Measurements from ENCODE around the gene MED31.
"Not testable (repeated sequence)": the region's sequence is repeated elsewhere in the genome, so short reads cannot be mapped to it uniquely, and the experiment has no call there.

MED31 gene

GRCh38 chr17:6651354-6651918 lies at the start of gene MED31, which contains the start of gene C17orf100:
Gene MED31, minus strand, starts transcription at chr17:6651605. Its CDS starts 77 bp downstream, at chr17:6651528.
Gene C17orf100, plus strand, starts transcription at chr17:6651762. Its CDS starts 152 bp downstream, at chr17:6651914.
- FAIRE-seq = peak; percentile 43

DNA sequence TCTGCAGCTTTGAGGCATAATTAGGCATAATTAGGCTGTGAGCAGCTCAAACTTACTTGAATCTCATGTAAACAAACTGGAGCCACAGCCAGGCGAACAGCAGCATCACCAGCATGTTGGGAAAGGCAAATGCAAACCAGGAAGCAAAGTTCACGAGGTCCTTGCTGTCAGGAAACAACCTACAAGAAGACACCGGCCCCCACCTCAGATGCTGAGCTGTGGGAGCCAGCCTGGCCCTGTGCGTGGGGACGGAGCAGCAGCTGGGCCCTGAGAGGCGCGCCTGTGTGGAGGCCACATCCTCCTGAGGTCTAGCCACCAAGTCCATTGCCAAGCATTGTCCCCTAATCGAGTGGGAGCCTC lies 49.5 kb upstream of the MED31 start:
- FAIRE-seq = no peak

GRCh38 chr17:6699997-6700947 lies 48.9 kb upstream of the MED31 start:
- FAIRE-seq = no peak

DNA sequence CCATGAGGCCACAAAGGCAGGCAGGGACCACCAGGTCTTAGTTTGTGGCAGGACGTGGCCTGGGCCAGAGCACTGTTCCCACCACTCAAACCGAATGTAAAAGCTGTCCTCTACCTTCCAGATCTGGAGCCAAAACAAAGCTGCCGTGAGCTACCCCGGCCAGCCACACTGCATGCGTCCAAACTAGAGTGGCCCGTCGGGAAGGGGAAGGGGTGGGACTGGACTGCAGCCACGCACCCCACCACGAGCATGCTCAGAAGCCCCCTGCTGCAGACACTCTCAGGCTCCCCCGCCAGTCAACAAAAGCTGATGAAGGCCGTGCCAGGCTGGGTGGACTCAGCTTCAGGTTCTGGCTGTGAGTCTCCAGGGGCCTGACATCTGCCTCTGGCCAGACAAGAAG lies 46.6 kb upstream of the MED31 start:
- FAIRE-seq = no peak

- no peak for FAIRE-seq
Observed at GRCh38 chr17:6696906-6697305, 45.5 kb upstream of the MED31 start.

- no peak for FAIRE-seq
Observed at GRCh38 chr17:6695565-6695964, 44.2 kb upstream of the MED31 start.

DNA sequence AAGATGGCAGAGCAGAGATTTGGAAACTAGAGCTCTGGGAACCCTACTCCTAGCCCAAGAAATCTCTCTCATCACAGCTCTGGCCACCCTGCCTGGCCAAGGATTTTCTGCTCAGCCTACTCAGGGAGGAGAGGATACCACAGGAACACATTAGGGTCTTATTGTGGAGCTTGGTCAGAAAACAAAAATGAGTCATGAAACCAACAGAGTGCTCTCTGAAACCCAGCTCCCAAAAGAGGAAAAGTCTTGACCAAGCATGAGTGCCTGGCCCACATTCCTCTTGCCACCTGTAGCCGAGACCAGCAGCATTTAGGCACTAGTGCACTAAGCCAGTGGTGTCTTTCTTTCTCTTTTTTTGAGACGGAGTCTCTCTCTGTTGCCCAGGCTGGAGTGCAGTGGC lies 43.6 kb upstream of the MED31 start:
- no peak for FAIRE-seq

DNA sequence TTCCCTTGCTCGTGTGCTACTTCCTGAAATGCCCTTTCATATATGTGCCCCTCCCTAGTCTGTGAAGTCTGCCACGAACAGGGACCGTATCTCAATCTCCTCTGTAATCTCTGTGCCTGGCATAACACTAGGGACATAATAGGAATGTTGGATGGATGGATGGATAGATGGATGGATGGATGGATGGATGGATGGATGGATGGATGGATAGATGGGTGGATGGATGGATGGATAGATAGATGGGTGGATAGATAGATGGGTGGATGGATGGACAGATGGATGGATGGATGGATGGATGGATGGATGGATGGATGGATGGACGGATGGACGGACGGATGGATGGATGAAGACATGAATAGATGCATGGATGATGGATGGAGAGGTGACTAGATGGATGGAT lies 40.6 kb upstream of the MED31 start:
- not testable (repeated sequence) for FAIRE-seq

- FAIRE-seq = no peak
Observed at GRCh38 chr17:6691546-6691945, 40.1 kb upstream of the MED31 start.

DNA sequence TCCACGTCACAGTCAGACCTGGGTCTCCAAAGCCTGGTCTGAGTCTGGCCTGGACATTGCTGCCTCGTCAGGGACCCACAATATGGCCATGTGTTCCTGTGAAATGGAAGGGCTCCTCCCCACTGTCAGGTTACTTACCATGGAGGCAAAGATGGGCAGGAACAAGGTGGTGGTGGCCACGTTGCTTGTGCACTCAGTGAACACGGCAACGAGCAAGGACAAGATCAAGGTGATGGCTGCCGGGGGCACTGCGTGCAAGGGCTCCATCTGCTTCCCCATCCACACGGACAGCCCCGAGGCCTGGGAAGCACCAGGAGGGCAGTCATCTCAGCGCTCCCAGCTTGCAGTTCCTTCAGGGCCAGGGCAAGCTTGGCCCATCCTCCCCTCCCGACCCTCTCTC lies 39.2 kb upstream of the MED31 start:
- no peak for FAIRE-seq

DNA sequence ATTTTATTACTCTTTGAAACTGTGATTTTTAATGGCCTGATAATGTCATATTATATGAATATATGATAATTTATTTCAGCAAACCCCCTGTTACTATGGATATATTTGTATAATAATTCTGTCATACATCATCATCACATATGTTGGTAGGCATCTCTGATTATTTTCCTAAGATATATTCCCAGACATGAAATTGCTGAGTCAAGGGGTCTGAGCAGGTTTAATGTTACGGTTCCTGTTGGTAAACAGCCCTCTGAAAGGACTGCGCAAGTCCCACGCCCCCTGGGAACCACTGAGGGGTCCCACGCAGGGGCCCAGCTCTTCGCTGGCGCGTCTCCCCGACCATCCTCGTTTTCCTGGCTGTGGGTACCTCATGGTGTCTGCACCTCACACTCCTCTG lies 37.5 kb upstream of the MED31 start:
- no peak for FAIRE-seq

DNA sequence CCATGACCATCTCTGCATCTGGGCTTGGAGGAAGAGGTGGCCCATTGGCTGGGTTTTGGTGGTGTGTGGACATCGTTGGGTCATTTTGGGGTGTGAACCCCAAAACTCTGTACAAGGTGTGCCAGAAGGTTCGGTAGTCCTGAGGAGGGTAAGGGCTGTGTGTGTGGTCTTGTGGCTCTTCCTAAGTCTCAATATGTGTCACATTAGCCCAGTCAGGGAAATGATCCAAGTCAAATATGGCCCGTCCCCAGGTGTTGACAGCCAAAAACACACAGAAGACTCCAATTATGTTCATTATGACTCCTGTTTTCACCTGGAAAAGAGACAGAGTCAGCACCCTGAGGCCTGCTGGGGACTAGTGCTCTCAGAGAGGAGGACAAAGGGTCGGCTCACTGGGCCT lies 34.6 kb upstream of the MED31 start:
- FAIRE-seq = no peak

DNA sequence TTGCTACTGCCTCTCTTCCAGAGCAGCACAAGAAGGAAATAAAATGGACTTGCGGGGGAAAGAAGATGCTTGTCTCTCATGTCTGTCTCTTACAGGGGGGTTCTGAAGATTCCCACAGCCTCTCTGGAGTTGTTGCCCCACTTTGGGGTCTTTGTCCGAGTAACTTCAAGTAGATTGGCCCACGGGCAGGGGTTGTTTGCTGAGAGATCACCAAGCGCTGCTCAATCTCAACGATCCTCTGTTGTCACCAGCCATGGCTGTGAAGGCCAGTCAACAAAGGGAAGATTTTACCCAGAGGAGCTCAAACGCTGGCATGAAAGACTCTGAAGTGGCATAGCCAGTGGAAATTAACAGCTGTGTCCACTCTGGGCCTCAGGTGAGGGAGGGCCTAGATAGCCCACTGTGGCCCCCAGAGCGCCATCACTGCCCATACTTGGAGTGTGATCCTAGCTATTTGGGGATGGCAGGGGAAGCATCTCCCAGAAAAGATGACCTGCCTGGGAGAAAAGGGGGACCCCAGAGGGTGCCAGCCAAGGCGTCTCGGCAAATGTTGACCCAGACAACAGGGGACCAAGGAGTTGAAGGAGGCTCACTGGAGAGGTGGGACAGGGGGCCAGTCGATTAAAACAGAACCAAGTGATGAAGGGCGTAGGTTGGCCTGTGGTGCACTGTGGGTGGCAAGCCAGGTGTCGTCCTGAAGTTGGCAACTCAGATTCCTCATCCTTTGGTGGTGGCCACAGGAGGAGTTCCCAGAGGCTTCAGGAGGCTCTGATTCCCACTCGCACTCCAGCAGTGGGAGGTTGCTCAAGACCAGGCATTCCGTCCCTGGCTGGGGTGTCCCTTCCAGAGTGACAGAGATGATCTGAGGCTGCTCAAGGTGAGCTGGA lies 33.7 kb upstream of the MED31 start:
- no peak for FAIRE-seq

GRCh38 chr17:6684460-6684783 lies 33.0 kb upstream of the MED31 start:
- no peak for FAIRE-seq

DNA sequence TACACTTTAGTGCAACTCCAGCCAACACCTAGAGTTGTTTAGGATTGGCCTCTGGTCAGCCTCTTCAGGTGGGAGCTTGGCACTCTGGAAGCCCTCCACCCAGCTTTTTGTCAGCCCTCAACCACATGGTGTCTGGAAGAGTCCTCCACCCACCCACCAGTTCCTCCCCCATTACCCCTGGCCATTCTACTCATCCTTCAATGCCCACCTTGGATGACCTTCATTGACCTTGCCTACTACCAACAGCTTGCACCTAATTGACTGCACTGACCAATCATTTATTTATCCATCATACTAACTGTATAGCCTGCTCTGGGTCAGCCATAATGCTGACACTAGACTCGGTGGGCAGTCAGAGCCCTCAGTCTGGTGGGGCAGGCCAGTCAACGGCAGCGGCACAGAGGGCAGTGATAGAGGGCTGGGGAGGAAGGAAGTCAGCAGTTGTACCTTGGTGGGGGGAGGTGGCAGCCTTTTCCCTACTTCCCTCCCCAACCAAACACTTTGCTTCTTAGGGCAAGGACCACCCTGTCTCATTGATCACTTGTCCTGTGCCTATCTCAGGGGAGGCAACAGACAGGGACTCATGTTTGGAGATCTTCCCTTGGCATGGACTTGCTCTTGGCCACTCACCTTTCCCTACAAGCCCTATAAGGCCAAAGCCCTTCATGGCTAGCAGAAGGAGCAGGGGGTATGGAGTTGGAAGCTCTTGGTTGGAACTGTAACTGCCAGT lies 32.5 kb upstream of the MED31 start:
- no peak for FAIRE-seq

DNA sequence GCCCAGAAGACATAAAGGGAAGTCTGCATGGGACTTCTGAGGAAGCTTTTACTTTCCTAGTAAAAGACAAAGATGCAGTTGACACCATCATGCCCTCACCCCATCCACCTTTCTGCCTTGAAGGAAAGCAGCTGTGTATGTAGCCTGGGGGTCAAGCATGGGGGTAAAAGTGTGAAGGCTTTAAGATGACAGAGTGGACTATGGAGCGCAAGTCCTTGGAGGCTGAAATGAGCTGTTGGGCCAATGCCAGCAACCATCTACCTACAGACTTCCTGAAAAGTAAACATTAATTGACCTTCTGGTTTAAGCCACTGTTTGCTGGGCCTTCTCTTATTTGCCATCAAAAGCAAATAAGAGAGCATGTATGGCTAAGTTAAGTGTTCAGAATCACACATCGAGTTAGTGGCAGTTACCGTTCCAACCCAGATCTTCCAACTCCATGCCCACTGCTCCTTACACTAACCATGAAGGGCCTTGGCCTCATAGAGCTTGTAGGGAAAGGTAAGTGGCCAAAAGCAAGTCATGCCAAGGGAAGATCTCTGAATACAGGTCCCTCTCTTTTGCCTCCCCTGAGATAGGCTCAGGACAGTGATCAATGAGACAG lies 31.8 kb upstream of the MED31 start:
- no peak for FAIRE-seq

DNA sequence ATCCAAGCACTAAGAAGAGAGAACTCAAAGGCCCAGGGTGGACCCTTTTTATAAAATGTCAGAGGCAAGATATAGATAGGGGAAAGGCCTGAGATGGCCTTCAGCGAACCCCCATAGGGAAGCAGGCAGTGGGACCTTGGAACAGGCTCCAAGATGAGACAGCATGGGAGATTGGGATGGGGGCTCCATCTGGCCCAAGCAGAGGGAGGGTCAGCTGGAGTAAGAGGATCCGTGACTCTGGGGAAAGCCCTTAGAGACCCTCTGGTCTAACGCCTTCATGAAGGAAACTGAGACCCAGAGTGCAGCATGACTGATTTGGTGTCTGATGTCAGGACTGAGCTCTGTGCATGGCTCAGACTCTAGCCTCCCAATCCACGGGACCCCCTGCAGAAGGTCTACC lies 30.9 kb upstream of the MED31 start:
- no peak for FAIRE-seq

DNA sequence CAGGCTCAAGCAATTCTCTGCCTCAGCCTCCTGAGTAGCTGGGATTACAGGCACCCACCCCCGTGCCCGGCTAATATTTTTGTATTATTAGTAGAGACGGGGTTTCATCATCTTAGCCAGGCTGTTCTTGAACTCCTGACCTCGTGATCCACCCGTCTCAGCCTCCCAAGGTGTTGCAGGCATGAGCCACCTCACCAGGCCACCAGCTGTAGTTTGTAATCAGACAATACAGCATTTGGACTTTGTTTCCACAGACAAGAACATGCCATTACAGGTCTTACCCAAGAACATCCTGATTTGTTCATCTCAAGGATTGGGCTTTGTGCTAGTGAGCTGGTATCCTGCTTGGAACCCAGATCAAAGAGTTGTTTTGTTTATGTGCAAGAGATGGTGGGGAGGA lies 30.3 kb upstream of the MED31 start:
- FAIRE-seq = no peak

DNA sequence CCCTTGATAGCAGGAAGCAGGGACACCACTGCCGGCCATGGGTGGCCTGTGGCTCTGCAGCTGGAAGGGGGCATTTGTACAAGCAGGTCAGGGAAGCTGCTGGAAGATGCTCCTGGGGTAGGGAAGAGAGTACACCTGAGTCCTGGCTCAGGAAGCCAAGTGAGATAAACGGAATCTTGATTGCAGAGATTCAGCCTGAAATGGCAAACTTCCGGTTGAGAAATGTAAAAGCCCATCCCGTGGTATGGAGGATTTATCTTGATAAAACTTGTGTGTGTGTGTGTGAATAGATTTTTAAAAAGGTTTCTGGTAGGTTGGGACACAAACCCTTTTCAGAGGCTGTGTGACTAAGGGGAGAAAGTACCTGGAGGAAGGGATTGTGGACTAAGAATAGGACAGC lies 29.8 kb upstream of the MED31 start:
- no peak for FAIRE-seq

DNA sequence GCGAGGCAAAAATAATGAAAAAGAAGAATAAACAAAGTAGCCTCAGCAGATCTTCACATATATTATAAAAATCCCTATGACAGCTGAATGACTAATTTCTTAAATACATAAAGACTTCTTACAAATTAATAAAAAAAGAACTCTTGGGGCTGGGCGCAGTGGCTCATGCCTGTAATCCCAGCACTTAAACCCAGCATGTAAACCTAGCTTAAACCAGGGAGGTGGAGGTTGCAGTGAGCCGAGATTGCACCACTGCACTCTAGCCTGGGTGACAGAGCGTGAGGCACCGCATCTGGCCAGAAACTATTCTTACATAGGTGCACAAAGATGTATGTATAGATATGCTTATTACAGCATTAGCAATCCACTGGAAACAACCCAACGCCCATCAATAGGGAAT lies 27.8 kb upstream of the MED31 start:
- no peak for FAIRE-seq

DNA sequence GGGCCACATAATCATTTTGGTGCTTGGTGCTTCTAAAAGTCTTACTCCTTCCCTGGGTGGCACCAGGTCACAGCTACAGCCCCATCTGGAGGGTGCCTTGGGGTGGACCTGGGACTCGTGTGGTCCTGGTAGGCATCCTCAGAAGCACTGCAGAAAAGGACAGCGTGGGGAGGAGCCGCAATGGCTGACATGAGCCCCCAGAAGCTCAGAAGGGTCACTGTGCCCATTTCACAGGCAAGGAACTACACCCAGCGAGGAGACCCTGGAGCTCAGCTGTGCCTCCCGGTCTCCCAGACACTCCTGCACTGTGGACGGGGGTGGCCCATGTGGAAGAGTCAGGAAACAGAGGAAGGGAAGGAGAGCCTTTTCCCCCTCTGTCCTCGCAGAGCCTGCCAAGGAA lies 26.5 kb upstream of the MED31 start:
- no peak for FAIRE-seq

DNA sequence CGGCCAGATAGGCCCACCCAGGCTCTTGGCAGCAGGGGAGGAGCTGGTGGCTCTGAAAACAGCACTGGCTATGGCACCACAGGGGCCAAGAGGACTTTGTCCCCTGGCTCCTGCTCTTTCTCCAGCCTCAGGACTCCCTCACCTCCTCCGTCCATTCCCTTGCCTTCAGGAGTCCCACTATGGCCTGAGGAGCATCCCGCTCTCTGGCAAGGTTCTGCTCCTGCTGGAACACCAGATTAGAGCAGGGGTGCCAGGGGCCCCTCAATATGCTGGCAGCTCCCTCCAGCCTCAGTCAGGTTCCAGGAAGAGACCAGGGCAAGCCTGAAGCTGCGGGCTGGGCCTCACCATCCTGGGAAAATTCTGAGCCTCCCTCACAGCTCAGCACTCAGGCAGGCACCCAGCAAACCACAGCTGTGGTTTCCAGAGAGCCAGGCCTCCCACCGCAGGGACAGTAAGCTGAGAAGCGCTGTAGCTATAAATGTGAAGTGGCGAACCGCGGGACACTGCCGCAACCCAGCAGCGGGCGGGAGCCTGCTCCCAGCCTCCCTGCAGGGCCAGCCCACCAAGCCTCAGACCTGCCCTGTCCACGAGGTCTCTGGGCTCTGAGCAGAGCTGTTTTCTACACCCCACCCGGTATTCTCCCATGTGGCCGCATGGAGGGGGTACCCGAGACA lies 25.9 kb upstream of the MED31 start:
- no peak for FAIRE-seq
